IPS DF 4.7 (cell line): ENCODE results near the gene TIMMDC1.

Experiments used
- DNase-seq: peaks from one replicate; pipeline ENCODE4 v3.0.0-alpha.2; 2013; ENCODE audit warnings: low spot score; ENCODE audit errors: extremely low read depth

TIMMDC1 gene, protein sequence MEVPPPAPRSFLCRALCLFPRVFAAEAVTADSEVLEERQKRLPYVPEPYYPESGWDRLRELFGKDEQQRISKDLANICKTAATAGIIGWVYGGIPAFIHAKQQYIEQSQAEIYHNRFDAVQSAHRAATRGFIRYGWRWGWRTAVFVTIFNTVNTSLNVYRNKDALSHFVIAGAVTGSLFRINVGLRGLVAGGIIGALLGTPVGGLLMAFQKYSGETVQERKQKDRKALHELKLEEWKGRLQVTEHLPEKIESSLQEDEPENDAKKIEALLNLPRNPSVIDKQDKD

DNA sequence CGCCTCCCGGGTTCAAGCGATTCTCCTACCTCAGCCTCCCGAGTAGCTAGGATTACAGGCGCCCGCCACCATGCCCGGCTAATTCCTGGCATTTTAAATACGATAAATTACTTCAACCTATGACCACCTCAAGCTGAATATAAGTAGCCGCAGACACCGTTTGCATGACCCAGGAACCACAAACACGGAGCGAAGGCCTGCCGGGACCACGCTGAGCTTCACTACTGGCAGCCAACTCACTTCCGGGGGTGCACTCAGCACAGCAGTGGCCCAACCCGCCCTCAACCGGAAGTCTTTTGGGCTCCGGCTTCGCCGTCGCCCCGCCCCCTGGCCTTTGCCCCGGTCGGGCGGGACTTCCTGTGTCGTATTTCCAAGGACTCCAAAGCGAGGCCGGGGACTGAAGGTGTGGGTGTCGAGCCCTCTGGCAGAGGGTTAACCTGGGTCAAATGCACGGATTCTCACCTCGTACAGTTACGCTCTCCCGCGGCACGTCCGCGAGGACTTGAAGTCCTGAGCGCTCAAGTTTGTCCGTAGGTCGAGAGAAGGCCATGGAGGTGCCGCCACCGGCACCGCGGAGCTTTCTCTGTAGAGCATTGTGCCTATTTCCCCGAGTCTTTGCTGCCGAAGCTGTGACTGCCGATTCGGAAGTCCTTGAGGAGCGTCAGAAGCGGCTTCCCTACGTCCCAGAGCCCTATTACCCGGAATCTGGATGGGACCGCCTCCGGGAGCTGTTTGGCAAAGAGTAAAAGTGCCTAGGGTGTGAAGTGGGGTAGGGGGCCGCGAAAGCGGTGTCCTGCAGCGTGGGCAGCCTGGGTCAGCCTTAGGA lies at the start of gene TIMMDC1:
Gene TIMMDC1, plus strand, starts transcription at position 362 of the 826 bp plus-strand sequence. Its CDS starts 187 bp downstream, at position 549.
- peak; percentile 62 for DNase-seq

DNA sequence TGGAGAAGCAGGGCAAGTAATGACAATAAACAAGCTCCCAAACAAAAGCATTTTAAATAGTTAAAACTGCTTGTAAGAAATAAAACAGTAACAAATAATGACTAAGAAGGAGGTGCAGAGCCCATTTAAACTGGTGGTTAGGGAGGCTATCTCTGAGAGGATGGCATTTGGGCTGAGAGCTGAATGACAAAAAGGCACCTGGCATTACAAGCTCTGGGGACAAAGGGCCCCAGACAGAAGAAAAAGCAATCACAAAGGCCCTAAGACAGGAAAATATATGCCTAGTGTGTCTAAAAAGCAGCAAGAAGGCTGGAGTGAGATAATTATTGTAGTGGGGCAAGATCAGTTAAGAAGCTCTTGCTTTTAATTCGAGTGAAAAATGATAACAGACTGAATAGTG lies 44.5 kb upstream of the TIMMDC1 start:
- no peak for DNase-seq

DNA sequence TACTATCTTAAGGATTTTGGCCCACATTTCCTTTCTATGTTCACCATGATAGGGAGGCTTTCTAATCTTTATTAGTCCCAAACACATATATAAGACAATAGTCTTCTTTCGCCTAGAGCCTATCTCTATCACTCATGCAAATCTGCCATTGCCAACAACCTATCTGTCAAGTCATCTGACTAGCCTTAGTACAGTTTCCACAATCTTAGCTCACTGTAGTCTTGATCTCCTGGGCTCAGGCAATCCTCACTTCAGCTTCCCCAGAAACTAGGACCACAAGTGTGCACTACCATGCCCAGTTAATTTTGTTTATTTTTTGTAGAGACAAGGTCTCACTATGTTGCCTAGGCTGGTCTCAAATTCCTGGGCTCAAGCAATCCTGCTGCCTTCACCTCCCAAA lies 41.9 kb upstream of the TIMMDC1 start:
- DNase-seq, result no peak

DNA sequence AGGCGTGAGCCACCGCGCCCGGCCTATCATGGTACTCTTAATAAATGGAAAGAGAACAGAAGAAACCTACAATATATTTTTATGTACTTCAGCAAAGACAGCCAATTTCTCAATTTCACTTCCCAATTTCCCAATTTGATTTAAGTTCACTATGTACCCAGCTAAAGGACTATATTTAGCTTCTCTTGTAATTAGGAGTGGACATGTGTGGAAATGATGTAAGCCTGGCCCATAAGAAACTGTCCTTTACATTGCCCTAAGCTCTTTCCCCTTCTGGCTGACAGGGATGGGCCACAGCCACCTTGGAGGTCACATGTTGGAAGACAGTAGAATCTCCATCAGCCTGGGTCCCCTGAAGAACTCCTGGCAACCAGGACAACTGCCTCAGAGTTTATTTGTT lies 41.1 kb upstream of the TIMMDC1 start:
- no peak for DNase-seq

DNA sequence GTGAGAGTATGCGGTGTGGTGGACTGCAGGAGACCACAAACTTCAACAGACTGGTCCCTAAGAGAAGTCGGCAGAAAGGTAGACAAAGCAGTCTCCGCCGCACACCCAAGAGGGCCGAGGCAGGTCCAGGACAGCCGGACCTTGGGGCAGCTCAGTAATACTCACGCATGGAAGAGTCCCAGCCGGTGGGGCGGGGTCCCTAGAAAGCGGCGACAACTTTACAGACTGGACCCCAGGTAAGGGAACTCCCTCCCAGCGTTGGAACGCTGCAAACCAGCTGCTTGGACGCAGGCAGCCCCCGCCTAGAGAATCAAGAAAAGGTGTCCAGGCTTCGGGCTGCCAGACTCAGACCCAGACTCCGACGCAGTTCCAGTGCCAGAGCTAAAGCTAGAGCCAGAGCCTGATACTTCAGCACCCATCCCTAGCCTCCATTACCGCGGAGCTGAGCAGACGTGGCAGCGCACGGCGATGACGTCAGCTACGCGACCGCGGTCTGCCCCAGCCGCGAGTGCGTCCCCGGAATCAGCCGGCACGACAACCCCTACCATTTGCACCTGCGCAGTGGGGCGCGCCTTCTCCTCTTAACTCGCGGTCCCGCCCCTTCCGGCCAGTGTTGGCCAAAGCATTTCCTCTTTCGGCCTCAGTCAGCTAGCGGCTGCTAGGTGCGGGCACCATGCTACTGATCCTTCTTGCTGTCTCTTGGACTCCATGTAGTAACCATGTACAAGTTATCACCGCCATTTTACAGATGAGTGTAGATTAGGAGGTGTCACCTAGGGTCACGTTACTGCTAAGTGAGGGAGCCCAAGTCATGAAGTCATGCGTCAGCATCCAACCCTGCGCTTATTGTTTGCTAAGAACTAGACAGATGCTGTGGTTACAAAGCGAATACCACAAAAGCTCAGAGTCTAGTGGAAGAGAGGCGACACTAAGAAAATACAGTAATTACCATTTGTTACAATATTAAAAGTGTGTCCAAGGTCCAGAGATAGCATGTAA lies 34.9 kb upstream of the TIMMDC1 start, which contains the start of gene TMEM39A:
Gene TMEM39A, minus strand, starts transcription at position 445 of the 999 bp plus-strand sequence. CDS start 1,541 bp downstream, outside the sequence.
- peak; percentile 93 for DNase-seq

DNA sequence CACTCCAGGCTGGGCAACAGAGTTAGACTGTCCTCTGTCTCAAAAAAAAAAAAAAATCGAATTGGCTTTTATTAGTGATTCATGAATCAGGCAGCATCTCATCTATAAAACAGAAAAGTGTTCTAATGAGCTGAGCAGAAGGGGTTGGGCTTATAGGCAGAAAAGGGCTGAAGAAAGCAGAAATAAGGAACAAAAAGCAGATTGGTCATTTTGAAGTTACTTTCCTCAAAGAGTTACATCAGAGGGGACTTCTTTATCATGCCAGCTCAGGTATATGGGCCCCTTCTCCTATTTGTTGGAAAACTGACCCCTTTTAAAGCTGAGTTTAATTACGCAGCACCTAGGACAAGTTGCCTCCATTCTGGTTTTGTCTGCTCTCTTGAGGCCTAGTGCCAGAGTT lies 30.3 kb upstream of the TIMMDC1 start:
- DNase-seq, result no peak

DNA sequence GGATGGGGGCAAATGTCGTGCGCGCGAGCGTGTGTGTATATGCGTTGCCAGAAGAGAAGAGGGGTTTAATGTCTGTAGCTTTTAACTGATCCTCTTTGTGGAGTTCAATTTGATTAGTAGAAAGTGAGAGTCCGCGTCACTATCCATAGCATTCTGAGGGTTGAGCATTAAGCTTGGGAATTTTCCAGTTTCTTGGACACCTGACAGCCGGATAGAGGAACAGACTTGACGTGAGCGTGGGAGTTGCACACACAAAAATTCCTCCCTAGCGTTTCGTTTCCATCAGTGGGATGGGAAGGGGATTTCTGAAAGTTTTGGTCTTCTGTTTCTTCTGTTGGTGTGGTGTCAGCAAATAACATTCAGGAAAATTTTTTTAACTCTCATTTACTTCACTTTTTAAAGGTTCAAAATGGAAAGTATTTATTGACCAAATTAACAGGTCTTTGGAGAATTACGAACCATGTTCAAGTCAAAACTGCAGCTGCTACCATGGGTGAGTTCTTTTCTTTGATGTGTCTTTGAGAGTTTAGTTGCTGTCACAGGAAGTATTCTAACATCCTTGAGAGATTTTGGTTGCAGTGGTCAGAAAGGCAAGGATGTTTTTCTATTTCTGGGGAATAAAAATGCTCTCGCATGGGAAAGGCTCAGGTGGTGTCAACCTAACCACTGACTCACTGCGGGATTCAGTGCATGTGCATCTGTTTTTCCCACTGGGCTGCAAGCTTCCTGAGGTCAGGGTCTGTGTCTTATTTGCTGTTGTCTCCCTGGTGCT lies 28.7 kb upstream of the TIMMDC1 start:
- no peak for DNase-seq

DNA sequence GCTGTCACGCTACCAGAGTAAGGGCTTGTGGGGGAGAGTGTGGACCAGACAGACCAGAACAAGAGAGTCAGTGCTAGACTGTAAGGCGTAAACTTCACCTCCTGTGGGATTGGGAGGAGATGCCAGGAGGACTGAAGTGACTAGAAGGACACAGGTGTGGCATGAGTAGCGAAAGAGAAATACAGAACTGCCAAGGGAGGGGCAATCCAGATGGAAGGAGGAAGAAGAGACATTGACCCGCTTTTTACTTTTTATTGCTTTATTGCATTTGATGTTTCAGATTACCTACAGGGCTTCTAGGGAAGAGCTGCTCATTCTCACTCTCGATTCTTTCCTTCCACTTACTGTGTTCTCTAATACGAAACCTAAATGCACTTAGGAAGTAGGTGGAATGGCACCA lies 27.5 kb upstream of the TIMMDC1 start:
- no peak for DNase-seq

DNA sequence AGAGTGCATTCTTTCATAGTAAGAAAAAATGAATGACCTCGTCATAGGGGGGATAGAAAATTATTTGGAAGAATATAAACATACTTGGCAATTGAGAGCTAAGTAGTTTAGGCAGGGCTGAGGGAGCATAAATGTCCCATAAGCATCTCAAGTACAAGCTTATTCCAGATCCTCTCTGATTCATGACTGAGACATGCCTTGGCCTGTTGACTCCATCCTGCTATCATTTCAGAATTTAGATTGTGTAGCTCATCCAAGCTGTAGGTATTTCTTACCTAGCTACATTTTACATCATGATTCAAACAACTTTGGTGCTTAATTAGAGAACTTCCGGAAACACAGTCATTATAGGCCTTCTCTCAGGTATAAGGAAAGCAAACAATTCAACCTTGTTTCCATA lies 17.3 kb upstream of the TIMMDC1 start:
- no peak for DNase-seq

DNA sequence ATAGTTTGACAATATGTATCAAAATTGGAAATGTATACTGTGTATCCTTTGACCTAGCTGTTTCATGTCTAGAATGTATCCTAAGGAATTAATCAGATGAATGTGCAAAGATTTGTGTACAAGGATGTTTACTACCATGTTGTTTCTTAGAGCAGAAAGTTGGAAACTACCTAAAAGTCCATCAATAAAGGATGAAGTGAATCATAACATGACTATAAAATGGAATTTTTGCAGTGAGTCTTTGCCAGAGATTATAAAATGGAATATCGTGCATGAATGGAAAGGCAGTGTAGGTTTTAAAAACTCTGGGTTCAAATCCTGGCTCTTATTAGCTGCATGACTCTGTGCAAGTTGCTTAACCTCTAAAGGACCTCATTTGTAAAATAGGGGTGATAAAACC lies 15.2 kb upstream of the TIMMDC1 start:
- DNase-seq, result no peak

DNA sequence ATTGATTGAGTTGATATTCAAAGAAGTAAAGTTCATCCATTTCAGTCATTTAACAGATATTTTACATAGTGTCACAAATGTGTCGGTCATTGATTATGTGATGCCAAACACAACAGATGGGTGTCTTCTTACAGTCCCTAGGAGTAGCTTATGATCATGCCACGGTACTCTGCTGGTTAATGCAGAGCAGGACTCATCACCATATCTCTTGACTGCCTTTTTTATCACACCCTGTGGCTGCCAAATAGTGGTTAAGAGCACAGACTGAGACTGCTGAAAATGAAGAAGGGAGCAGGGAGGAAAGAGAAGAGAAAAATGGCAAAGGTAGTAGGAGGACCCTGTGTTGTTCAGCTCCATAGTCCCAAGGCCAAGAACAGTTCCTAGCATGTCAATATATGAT lies 12.8 kb upstream of the TIMMDC1 start:
- no peak for DNase-seq

DNA sequence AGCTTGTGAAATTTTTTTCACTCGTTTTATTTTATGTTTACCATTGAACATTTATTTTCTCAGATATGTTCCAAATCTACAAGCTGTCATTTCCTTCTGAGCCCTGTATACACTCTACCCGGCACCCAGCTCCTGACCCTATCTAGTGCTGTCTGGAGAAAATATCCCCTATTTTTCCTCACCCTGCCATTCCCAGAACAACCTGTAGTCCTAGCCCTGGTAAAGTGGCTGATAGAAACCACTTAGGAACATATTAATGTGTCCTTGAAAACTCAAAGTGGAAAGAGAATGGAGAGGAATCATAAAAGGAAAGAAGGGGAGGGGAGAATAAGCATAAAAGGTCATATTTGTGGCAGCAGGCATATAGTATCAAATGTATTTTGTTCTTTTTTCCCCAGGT lies 8.2 kb upstream of the TIMMDC1 start:
- DNase-seq, result no peak

DNA sequence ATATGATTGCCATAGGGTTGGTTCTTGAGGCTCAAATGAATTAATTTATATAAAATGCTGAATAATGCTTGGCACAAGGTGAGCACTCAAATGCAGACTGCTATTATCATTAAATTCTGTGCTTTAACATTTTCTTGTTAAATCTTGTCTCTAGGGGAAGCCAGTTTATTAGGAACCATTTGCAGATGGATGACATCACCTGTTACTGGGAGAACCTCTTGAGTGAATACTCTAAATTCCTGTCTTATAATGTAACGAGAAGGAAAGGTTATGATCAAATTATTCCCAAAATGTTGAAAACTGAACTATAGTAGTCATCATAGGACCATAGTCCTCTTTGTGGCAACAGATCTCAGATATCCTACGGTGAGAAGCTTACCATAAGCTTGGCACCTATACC lies 6.2 kb upstream of the TIMMDC1 start:
- DNase-seq, result no peak

DNA sequence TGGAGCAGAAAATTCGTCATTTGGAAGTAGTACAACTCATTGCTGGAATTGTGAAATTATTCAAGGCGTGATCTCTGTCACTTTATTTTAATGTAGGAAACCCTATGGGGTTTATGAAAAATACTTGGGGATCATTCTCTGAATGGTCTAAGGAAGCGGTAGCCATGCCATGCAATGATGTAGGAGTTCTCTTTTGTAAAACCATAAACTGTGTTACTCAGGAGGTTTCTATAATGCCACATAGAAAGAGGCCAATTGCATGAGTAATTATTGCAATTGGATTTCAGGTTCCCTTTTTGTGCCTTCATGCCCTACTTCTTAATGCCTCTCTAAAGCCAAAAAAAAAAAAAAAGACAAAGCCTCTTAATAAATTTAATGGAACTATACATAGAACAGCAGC lies 5.5 kb upstream of the TIMMDC1 start:
- no peak for DNase-seq

DNA sequence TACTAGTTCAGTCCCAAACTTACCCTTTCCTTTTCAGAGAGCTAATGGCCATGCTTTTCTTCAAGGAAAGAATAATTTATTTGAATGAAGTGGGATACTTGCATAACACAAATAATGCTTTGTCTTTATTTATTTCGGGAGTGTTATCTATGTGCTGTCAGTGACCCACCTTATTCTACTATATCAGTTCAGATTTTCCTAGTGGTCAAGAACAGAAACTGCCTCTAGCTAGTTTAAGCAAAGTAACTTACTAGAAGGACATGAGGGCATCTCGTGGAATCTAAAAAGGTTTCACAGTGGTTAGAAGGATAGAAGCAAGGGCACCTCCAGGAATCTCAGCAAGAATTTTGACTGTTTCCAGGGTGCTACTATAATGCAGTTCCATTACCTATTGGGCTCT lies 3.8 kb upstream of the TIMMDC1 start:
- DNase-seq, result no peak

DNA sequence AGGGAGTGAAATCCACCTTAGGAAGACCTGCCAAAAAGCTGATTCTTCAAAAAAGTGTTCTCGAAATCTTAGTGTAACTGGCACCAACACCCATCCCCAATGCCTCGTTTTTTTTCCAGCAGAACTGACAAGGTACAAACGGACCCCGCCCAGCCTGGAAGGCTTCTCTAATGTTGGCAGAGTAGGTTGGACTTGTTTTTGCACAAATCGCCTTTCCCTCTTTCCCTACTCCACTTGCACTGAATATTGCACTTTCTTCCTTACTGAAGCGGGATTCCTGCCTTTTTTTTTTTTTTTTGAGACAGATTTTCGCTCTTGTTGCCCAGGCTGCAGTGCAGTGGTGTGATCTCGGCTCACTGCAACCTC lies 544 bp upstream of the TIMMDC1 start:
- no peak for DNase-seq

DNA sequence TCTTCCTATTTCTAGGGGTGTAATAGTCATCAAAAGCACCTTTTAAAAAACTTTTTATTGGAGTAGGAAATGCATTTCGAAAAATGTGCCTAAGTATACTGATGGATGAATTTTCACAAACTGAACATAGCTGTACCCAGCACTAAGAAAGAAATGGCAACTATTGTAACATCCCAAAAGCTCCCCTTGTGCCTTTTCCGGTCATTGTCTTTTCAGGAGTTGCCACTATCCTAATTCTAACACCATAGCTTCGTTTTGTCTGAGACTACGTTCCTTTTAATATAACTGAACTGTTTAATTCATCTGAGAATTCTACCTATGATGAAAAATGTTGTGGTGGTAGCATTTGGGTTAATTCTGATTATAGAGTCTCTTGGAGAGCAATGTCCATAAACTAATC lies 1.9 kb downstream of the TIMMDC1 start:
- DNase-seq, result no peak

DNA sequence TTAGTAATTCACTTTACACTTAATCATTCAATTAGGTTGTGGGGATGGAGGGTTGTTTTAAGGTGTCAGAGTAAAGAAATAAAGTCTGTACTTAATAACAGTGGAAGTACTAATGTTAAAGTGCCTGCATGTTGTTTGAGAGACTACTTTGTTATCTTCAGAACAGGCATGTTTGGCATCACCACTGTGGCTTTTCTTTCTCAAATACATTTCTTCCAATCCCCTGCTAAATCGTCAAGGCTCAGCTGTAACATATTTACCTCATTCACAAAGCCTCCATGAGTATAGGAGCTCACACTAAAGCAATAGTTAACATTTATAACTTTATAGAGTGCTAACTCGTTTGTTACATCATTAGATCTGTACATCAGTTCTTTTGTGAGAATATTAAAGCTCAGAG lies 2.6 kb downstream of the TIMMDC1 start:
- DNase-seq, result no peak

DNA sequence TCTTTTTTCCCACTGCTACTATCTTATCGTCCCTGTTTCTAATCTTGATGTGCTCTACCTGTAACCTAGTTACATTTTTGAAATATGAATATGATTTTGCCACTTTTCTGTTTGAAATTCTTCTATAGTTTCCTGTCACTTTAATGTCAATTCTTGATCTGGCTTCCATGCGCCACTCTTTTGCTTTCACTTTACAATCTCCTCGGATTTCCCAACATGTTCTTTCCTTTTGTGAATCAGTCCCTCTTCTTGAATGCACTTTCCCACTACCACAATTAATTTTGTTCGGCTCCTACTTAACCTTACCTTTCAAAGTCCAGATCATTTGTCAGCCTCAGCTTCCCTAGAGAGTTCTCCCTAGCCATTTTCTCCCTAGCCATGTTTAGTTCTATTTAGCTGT lies 8.3 kb downstream of the TIMMDC1 start:
- no peak for DNase-seq

DNA sequence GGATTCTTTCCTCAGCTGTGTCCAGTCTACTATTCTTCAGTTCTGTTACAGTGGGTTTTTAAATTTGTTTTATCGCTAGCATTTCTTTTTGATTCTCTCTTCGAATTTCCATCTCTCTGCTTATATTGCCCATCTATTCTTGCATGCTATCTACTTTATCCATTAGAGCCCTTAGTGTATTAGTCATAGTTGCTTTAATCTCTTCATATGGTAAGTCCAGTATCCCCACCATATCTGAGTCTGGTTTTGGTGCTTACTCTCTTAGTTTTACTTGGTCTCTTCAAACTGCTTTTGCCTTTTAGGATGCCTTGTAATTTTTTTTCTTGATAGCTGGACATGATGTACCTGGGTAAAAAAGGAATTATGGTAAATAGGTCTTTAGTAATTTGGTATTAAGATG lies 9.1 kb downstream of the TIMMDC1 start:
- DNase-seq, result no peak
